ENCODE measurements around the gene OSCAR.

DNA sequence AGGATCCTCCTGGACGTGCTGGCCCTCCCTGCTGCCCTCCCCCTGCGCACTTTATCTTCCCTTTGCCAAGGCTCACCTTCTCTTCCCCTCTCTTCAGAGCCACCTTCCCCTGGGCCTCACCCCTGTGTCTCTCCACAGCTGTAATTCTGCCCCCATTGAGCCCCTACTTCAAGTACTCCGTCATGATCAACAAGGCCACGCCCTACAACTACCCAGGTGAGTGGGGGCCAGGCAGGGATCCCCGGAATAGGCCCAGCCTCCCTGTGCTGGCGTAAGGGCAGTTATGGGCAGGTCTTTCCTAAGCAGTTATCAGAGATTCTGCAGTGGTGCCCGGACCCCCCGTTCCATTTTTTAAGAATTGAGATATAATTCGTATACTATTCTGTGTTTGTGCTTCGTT is 5.2 kb upstream of the OSCAR start:
- no peak for TF ChIP-seq TAF1 (IDR thresholded peaks at IDR 0.05; ENCODE audit: borderline replicate concordance, low read depth, low read length)
- no peak for TF ChIP-seq POLR2A (IDR thresholded peaks at IDR 0.05; ENCODE audit: low read depth, low read length)

Data from GM12892 (cell line).